Upper lobe of left lung (tissue), 6 donors: ENCODE measurements around the gene RBM5. TPM values are rescaled to one million over a fixed set of nuclear protein-coding genes. Genes with fewer than 3 reads are reported as not detected.

Experiments
- ATAC-seq, 2 donors: fragments of 200-7000 bp; cut with Tn5 transposase; one replicate each; pipeline ENCODE4 v1.9.1; 2022; ENCODE audit warnings: mild to moderate bottlenecking in 2 of 2, moderate library complexity in 2 of 2; ENCODE audit not compliant: low FRiP score in 2 of 2
- DNase-seq, 2 donors: peaks; one replicate each; pipeline ENCODE4 v3.0.0-alpha.2; 2019 to 2020
- H3K27ac ChIP-seq, 4 donors: fragments of 200-600 bp; sonication (generic); one replicate each; pipeline ENCODE4 v1.5.1; 2016 to 2019
- H3K27me3 ChIP-seq, 4 donors: fragments of 200-600 bp; sonication (generic); one replicate each; pipeline ENCODE4 v1.5.1; 2017 to 2019
- H3K36me3 ChIP-seq, 4 donors: fragments of 200-600 bp; sonication (generic); one replicate each; pipeline ENCODE4 v1.5.1; 2016 to 2019
- H3K4me1 ChIP-seq, 4 donors: fragments of 200-600 bp; sonication (generic); one replicate each; pipeline ENCODE4 v1.5.1; 2018 to 2019
- H3K4me3 ChIP-seq, 4 donors: fragments of 200-600 bp; sonication (generic); one replicate each; pipeline ENCODE4 v1.5.1; 2017 to 2019; ENCODE audit warnings: mild to moderate bottlenecking in 2 of 4, moderate library complexity in 1 of 4
- H3K9me3 ChIP-seq, 4 donors: fragments of 200-600 bp; sonication (generic); one replicate each; pipeline ENCODE4 v1.5.1; 2018 to 2019
- CTCF ChIP-seq, 6 experiments: fragments of 450-650 bp in 4 of 6; fragments of 200-600 bp in 2 of 6; sonication (generic) in 2 of 6; IDR thresholded peaks; one replicate each; pipeline ENCODE4 v1.5.1; 2016 to 2019; ENCODE audit warnings: antibody characterized with exemption in 6 of 6
- EP300 ChIP-seq, 4 donors: sonication (generic); formaldehyde crosslinking; IDR thresholded peaks; one replicate each; pipeline ENCODE4 v1.5.1; 2017; ENCODE audit warnings: antibody characterized with exemption in 4 of 4, control low read depth in 2 of 4
- POLR2A ChIP-seq, 4 donors: fragments of 450-650 bp; IDR thresholded peaks; one replicate each; pipeline ENCODE4 v1.5.1; 2016 to 2017; ENCODE audit warnings: antibody characterized with exemption in 4 of 4, mild to moderate bottlenecking in 2 of 4
- POLR2AphosphoS5 ChIP-seq, 2 donors: sonication (generic); formaldehyde crosslinking; IDR thresholded peaks; one replicate each; pipeline ENCODE4 v1.5.1; 2017; ENCODE audit warnings: antibody characterized with exemption in 2 of 2
- WGBS, 2 donors: methylation state at CpG; one replicate each; pipeline ENCODE4 v1.1.5; 2017 to 2018; 5-methylcytosine and 5-hydroxymethylcytosine counted together
- total RNA-seq, 6 donors: library from RNA; depleted of rRNA in 4 of 6; stranded (reverse); fragments of >200 nt in 4 of 6; gene quantifications; one replicate each; pipeline versions ENCODE4 v1.1.0 to v1.2.1, GENCODE V29; 2016 to 2021
- donor health status: DM: no; HTN: no; CAD: no; lungs with moderate emphysema.
- donor health status: DM: no; HTN: yes; CAD: no; lungs with severe emphysema.

Gene RBM5
- total RNA-seq, 6 donors from 2014 or later, result 130 to 713 (median 189) TPM

GRCh38 chr3:50147447-50147846, 58.7 kb downstream of the RBM5 start:
- Histone ChIP-seq H3K27me3 (no peaks in the 10 kb centered on the region), H3K9me3 (no peaks in the 10 kb centered on the region), H3K4me3 (no peak overlapping the region), H3K27ac (no peak overlapping the region), H3K4me1 (peaks cover 0 to 11% (median 7%) of the 10 kb centered on the region in 4 donors), H3K36me3 (no peaks in the 10 kb centered on the region)
- TF ChIP-seq CTCF (IDR thresholded peaks at IDR 0.05) (no peak), EP300 (IDR thresholded peaks at IDR 0.05) (no peak), POLR2AphosphoS5 (IDR thresholded peaks at IDR 0.05) (no peak), POLR2A (IDR thresholded peaks at IDR 0.05) (no peak)
- WGBS, 2 donors, result 83 to 84% methylated on average over 2 of the region's 2 CpGs
- ATAC-seq, result no peak
- no peak for DNase-seq

DNA sequence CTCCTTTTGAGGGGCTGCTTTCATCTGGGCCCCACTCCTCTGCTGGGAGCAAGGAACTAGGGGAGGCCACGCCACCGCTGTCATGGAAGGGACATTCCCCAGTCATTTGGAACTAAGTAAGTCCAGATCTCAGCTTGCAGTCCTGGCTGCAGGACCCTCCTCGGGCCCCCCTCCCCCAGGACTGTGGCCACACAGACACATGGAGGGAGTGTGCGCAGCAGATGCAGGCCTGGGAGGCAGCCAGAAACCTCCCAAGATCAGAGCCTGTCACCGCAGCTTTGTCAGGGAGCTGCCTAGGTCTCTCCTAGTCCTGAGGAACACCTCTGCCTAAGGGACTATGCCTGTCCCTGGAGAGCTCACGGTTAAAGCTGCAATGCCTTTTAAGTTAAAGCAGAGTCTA, 59.1 kb downstream of the RBM5 start:
- no peaks in the 10 kb centered on the region for H3K9me3 ChIP-seq
- TF ChIP-seq POLR2AphosphoS5 (IDR thresholded peaks at IDR 0.05) (no peak), CTCF (IDR thresholded peaks at IDR 0.05) (no peak), EP300 (IDR thresholded peaks at IDR 0.05) (no peak), POLR2A (IDR thresholded peaks at IDR 0.05) (no peak)
- H3K36me3 ChIP-seq, result no peaks in the 10 kb centered on the region
- no peak overlapping the region for H3K4me3 ChIP-seq
- H3K4me1 ChIP-seq, result peaks cover 0 to 11% (median 7%) of the 10 kb centered on the region in 4 donors
- no peak overlapping the region for H3K27ac ChIP-seq
- ATAC-seq (no peak), DNase-seq (peak in 1 of 2 donors; percentile 21)
- no peaks in the 10 kb centered on the region for H3K27me3 ChIP-seq
- 72 to 78% methylated on average over 5 to 6 of the region's 6 CpGs for WGBS, 2 donors

- ATAC-seq (no peak), DNase-seq (no peak)
- no peaks in the 10 kb centered on the region for H3K9me3 ChIP-seq
- peaks cover 8 to 30% (median 15%) of the 10 kb centered on the region in 4 donors for H3K4me1 ChIP-seq
- TF ChIP-seq EP300 (IDR thresholded peaks at IDR 0.05) (no peak), POLR2A (IDR thresholded peaks at IDR 0.05) (no peak), POLR2AphosphoS5 (IDR thresholded peaks at IDR 0.05) (no peak), CTCF (IDR thresholded peaks at IDR 0.05) (no peak)
- H3K36me3 ChIP-seq, result no peaks in the 10 kb centered on the region
- peak overlapping the region in 2 of 4 donors; percentile 21 to 54 for H3K27ac ChIP-seq
- WGBS, 2 donors, result 86 to 94% methylated on average over 1 of the region's 1 CpG
- H3K27me3 ChIP-seq, result peaks cover 0 to 5% (median under 1%) of the 10 kb centered on the region in 4 donors
- H3K4me3 ChIP-seq, result no peak overlapping the region
These were observed 61.7 kb downstream of the RBM5 start for GRCh38 chr3:50150404-50150750.

- WGBS, 2 donors, result 84 to 92% methylated on average over 8 to 17 of the region's 18 CpGs
- DNase-seq, result peak in 1 of 2 donors; percentile 34
- no peaks in the 10 kb centered on the region for H3K9me3 ChIP-seq
- H3K36me3 ChIP-seq, result no peaks in the 10 kb centered on the region
- peaks cover 0 to 12% (median 4%) of the 10 kb centered on the region in 4 donors for H3K27me3 ChIP-seq
- TF ChIP-seq CTCF (IDR thresholded peaks at IDR 0.05) (no peak), EP300 (IDR thresholded peaks at IDR 0.05) (no peak), POLR2A (IDR thresholded peaks at IDR 0.05) (no peak), POLR2AphosphoS5 (IDR thresholded peaks at IDR 0.05) (no peak)
- no peak for ATAC-seq
- H3K4me1 ChIP-seq, result peaks cover 15 to 37% (median 21%) of the 10 kb centered on the region in 4 donors
- H3K27ac ChIP-seq, result peak overlapping the region in 1 of 4 donors; percentile 54
- H3K4me3 ChIP-seq, result no peak overlapping the region
These were observed 62.4 kb downstream of the RBM5 start for GRCh38 chr3:50150863-50151686.
